A673 (cell line): ENCODE results near the gene NPFF. TPM values are rescaled to one million over a fixed set of nuclear protein-coding genes. Genes with fewer than 3 reads are reported as not detected.
A peak's percentile ranks its signal among the peaks of the same experiment; 100 is the strongest.

Experiments used
- BruUV-seq: library from RNA; stranded (reverse); fragments of 400-500 nt; replicated peaks from 2 replicates; lab custom pipeline; 2021; lab: Mats Ljungman, UMichigan
- CTCF ChIA-PET: fragments of 300-600 bp; sonication (Branson Sonifier 250); formaldehyde crosslinking; loops from one replicate; lab custom pipeline; 2022; ENCODE audit warnings: antibody characterized with exemption; lab: Charles Lee
- POLR2A ChIA-PET: fragments of 300-600 bp; sonication (Branson Sonifier 250); formaldehyde crosslinking; loops from one replicate; lab custom pipeline; 2022; ENCODE audit warnings: antibody characterized with exemption; ENCODE audit not compliant: low non-redundant PET; lab: Charles Lee
- DNase-seq: peaks from one replicate; pipeline ENCODE4 v3.0.0-alpha.2; 2015; ENCODE audit warnings: low spot score
- H3K27ac ChIP-seq: fragments of 200-600 bp; sonication (generic); 2 replicates; pipeline ENCODE4 v1.5.1; 2016; ENCODE audit warnings: mixed run types, low read depth, mild to moderate bottlenecking, mixed read lengths, antibody characterized with exemption, low read length; ENCODE audit not compliant: poor library complexity, severe bottlenecking
- H3K27me3 ChIP-seq: fragments of 200-600 bp; sonication (generic); replicated peaks from 2 replicates; pipeline ENCODE4 v1.6.1; 2017; ENCODE audit warnings: mixed run types, low read depth, mild to moderate bottlenecking, mixed read lengths, antibody characterized with exemption, low read length; ENCODE audit not compliant: insufficient read depth, poor library complexity
- H3K36me3 ChIP-seq: fragments of 200-600 bp; sonication (generic); 2 replicates; pipeline ENCODE4 v1.6.1; 2016; ENCODE audit warnings: mixed run types, mild to moderate bottlenecking, mixed read lengths, antibody characterized with exemption, low read length; ENCODE audit not compliant: insufficient read depth, poor library complexity, severe bottlenecking
- H3K4me1 ChIP-seq: fragments of 200-600 bp; sonication (generic); 2 replicates; pipeline ENCODE4 v1.6.1; 2017; ENCODE audit warnings: mixed run types, mild to moderate bottlenecking, mixed read lengths, antibody characterized with exemption, low read length; ENCODE audit not compliant: insufficient read depth, poor library complexity, severe bottlenecking
- H3K4me3 ChIP-seq: fragments of 200-600 bp; sonication (generic); 2 replicates; pipeline ENCODE4 v1.5.1; 2016; ENCODE audit warnings: low read depth, mixed run types, mild to moderate bottlenecking, mixed read lengths, low read length; ENCODE audit not compliant: poor library complexity, severe bottlenecking
- H3K9me3 ChIP-seq: fragments of 200-600 bp; sonication (generic); 2 replicates; pipeline ENCODE4 v1.6.1; 2016; ENCODE audit warnings: mixed run types, low read depth, mild to moderate bottlenecking, mixed read lengths, antibody characterized with exemption, low read length; ENCODE audit not compliant: poor library complexity, severe bottlenecking
- EZH2 ChIP-seq: fragments of 200-600 bp; sonication (generic); IDR thresholded peaks from 2 replicates; pipeline ENCODE4 v1.6.1; 2017; ENCODE audit warnings: borderline replicate concordance, low read depth, mild to moderate bottlenecking, mixed read lengths, antibody characterized with exemption, low read length; ENCODE audit not compliant: poor library complexity, severe bottlenecking
- intact Hi-C: fragments of 100-400 bp; cut with micrococcal nuclease; formaldehyde crosslinking; loops from one replicate; pipeline ENCODE4 v1.10.0; 2022; ENCODE audit not compliant: unreplicated experiment
- total RNA-seq: library from RNA; stranded (reverse); gene quantifications from 2 replicates; pipeline ENCODE4 v1.2.3, GENCODE V29; 2021
- TF ChIP-seq, protein P1 (sequence below): fragments of 300-800, 200-600 bp; sonication (generic); conservative IDR thresholded peaks from 2 replicates; pipeline ENCODE4 v1.5.1; 2017; ENCODE audit warnings: low read depth, mild to moderate bottlenecking, antibody characterized with exemption, low read length, moderate library complexity, mixed read lengths

The NPFF gene
- total RNA-seq, 1 experiment from 2014 or later, result not detected

DNA sequence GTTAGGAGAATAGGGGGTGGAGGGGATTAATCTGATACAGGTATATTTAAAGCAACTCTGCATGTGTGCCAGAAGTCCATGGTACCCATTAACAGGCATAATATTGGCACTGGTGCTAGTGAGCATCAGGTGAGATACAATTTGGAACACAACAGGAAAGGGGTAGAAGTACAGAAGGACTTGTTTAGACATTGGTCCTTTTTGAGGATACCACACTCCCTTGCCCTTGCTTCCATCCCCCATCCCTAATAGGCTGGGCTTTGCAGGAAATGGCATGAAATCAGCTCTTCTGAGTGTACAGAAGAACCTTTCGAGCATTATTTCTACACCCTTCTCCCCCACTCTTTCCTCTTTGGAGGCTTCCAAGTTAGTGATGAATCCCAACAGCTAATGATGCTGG is 39.0 kb downstream of the NPFF start:
- TF ChIP-seq, protein P1, sequence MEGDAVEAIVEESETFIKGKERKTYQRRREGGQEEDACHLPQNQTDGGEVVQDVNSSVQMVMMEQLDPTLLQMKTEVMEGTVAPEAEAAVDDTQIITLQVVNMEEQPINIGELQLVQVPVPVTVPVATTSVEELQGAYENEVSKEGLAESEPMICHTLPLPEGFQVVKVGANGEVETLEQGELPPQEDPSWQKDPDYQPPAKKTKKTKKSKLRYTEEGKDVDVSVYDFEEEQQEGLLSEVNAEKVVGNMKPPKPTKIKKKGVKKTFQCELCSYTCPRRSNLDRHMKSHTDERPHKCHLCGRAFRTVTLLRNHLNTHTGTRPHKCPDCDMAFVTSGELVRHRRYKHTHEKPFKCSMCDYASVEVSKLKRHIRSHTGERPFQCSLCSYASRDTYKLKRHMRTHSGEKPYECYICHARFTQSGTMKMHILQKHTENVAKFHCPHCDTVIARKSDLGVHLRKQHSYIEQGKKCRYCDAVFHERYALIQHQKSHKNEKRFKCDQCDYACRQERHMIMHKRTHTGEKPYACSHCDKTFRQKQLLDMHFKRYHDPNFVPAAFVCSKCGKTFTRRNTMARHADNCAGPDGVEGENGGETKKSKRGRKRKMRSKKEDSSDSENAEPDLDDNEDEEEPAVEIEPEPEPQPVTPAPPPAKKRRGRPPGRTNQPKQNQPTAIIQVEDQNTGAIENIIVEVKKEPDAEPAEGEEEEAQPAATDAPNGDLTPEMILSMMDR, result no peak
- no peak for TF ChIP-seq EZH2
- ChIA-PET CTCF (no interaction called here), POLR2A (no interaction called here)
- no peak overlapping the region for H3K27ac ChIP-seq
- H3K4me1 ChIP-seq, result no peaks in the 10 kb centered on the region
- intact Hi-C loops, result no loop called here
- no peaks in the 10 kb centered on the region for H3K27me3 ChIP-seq
- H3K36me3 ChIP-seq, result peaks cover 97% of the 10 kb centered on the region
- H3K4me3 ChIP-seq, result no peak overlapping the region
- TSS peak; percentile 10 for BruUV-seq
- DNase-seq, result no peak
- H3K9me3 ChIP-seq, result no peaks in the 10 kb centered on the region

DNA sequence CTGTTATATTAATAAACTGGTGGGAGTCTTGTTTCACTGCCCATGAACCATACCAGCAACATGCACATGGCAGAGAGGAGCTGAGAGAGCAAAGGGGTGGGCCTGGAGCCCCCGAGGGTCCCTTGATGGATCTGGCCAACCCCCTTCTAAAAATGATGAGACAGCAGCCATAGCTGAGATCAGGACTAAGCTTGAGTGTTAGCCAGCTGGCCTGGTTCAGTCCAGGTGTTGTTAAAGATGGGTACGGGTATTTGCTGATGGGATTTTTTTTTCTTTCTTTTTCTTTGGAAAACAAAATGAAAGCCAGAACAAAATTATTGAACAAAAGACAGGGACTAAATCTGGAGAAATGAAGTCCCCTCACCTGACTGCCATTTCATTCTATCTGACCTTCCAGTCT is 39.4 kb downstream of the NPFF start:
- DNase-seq, result no peak
- no peak for TF ChIP-seq EZH2
- TF ChIP-seq, protein P1, result no peak
- ChIA-PET CTCF (no interaction called here), POLR2A (no interaction called here)
- Histone ChIP-seq H3K27ac (no peak overlapping the region), H3K9me3 (no peaks in the 10 kb centered on the region), H3K27me3 (no peaks in the 10 kb centered on the region), H3K4me1 (no peaks in the 10 kb centered on the region), H3K4me3 (no peak overlapping the region), H3K36me3 (peaks cover 98% of the 10 kb centered on the region)
- BruUV-seq, result no TSS peak
- intact Hi-C loops, result no loop called here

DNA sequence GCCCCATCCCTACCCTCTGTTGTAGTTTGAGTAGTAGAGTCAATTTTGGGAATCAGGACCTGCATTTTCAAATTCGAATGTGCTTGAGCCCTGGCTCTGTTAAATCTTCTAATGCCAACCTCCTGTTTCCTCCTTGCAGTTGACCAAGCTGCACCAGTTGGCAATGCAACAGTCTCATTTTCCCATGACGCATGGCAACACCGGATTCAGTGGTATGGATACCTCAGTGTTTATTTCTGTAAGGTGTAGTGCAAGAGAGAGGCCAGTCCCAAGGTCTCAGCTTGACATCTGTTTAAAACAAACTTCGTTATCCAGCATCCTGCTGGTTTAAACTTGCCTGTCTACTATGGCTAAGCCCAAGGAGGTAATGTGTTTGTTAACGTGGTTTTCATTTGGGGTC is 40.2 kb downstream of the NPFF start:
- H3K27ac ChIP-seq, result no peak overlapping the region
- ChIA-PET POLR2A (no interaction called here), CTCF (no interaction called here)
- no peaks in the 10 kb centered on the region for H3K9me3 ChIP-seq
- no peak for DNase-seq
- intact Hi-C loops, result no loop called here
- no TSS peak for BruUV-seq
- H3K4me3 ChIP-seq, result no peak overlapping the region
- H3K4me1 ChIP-seq, result no peaks in the 10 kb centered on the region
- H3K27me3 ChIP-seq, result no peaks in the 10 kb centered on the region
- H3K36me3 ChIP-seq, result peaks cover 98% of the 10 kb centered on the region
- no peak for TF ChIP-seq EZH2
- TF ChIP-seq, protein P1, result no peak
